ENCODE results near the gene GABPB2. TPM values are rescaled to one million over a fixed set of nuclear protein-coding genes. Genes with fewer than 3 reads are reported as not detected.

Gene GABPB2
- total RNA-seq, 1 donor from 2014 or later, result 19.2 TPM

DNA sequence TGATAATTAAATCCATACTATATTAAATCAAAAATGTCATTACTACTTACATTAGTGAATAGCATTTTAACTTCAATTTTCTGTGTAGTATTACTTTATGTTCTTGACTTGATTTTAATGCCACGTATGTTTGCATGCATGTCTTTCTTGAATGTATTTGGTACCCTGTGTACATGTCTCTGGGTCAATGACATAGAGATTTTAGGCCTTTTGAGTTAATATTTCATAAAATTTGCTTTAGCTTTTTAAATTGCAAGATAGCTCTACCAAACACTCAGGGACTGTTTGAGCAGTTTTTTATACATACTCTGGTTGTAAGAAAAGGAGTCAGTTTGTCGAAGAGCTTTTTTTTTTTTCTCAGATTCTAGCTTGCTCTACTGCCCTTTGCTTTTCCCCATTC, 8.9 kb upstream of the GABPB2 start:
- TF ChIP-seq, protein P1, sequence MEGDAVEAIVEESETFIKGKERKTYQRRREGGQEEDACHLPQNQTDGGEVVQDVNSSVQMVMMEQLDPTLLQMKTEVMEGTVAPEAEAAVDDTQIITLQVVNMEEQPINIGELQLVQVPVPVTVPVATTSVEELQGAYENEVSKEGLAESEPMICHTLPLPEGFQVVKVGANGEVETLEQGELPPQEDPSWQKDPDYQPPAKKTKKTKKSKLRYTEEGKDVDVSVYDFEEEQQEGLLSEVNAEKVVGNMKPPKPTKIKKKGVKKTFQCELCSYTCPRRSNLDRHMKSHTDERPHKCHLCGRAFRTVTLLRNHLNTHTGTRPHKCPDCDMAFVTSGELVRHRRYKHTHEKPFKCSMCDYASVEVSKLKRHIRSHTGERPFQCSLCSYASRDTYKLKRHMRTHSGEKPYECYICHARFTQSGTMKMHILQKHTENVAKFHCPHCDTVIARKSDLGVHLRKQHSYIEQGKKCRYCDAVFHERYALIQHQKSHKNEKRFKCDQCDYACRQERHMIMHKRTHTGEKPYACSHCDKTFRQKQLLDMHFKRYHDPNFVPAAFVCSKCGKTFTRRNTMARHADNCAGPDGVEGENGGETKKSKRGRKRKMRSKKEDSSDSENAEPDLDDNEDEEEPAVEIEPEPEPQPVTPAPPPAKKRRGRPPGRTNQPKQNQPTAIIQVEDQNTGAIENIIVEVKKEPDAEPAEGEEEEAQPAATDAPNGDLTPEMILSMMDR (IDR thresholded peaks at IDR 0.05), result no peak
- no peak for TF ChIP-seq POLR2A (IDR thresholded peaks at IDR 0.05)
- no peak for TF ChIP-seq POLR2AphosphoS5 (IDR thresholded peaks at IDR 0.05; ENCODE audit: insufficient read depth in 1 of 2, low read depth in 1 of 2)
- intact Hi-C loops (cut with DNase I), result no loop called here
- Histone ChIP-seq H3K36me3 (no peaks in the 10 kb centered on the region), H3K27me3 (no peaks in the 10 kb centered on the region), H3K4me1 (peaks cover 29% of the 10 kb centered on the region), H3K27ac (no peak overlapping the region), H3K9me3 (no peaks in the 10 kb centered on the region), H3K4me3 (no peak overlapping the region)
- DNase-seq (ENCODE audit: extremely low spot score in 2 of 2), result no peak

DNA sequence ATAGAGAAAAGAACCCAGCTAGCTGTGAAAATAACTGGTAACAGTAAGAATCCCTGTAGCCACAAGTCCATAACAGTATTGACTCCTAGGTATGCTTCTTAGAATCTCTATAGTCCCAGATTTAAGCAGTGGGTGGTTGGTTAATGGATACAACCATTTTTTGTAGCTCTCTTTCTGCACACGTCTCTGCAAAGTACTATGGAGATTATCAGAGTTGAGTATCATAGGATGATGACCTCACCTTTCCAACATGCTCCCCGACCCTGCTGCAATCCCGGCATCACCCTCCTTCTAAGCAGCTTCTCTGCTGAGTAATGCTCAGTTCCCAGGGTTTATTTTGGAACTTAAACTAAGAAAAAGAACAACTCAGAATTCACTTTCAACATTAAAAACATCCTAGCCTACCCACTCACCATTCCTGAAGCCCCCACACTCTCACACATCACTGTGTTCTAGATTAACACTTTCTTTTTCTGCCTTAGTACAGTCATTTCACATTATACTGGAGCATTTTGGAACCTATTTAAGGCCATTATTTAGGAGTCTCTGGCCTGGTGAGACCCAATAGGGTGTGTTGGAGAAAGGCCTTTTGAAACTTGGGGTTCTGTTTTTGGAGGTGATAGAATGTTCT, 7.7 kb upstream of the GABPB2 start:
- Histone ChIP-seq H3K4me3 (no peak overlapping the region), H3K36me3 (no peaks in the 10 kb centered on the region), H3K4me1 (peaks cover 17% of the 10 kb centered on the region), H3K27me3 (no peaks in the 10 kb centered on the region), H3K9me3 (no peaks in the 10 kb centered on the region), H3K27ac (no peak overlapping the region)
- no peak for DNase-seq (ENCODE audit: extremely low spot score in 2 of 2)
- intact Hi-C loops (cut with DNase I), result no loop called here
- TF ChIP-seq POLR2A (IDR thresholded peaks at IDR 0.05), result no peak
- TF ChIP-seq POLR2AphosphoS5 (IDR thresholded peaks at IDR 0.05; ENCODE audit: insufficient read depth in 1 of 2, low read depth in 1 of 2), result no peak
- TF ChIP-seq, protein P1 (IDR thresholded peaks at IDR 0.05), result no peak

DNA sequence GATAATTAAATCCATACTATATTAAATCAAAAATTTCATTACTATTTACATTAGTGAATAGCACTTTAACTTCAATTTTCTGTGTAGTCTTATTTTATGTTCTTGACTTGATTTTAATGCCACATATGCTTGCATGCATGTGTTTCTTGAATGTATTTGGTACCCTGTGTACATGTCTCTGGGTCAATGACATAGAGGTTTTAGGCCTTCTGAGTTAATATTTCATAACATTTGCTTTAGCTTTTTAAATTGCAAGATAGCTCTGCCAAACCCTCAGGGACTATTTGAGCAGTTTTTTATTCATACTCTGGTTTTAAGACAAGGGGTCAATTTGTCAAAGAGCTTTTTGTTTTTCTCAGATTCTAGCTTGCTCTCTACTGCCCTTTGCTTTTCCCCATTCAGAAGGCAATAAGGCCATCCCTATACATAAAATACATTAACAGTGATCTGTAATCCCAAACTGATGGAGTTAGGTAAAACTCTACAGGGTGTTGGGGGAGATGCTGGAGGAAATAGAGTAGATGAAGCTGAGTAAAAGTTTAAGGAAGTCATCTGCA, 5.4 kb upstream of the GABPB2 start:
- DNase-seq (ENCODE audit: extremely low spot score in 2 of 2), result no peak
- Histone ChIP-seq H3K4me1 (peaks cover 11% of the 10 kb centered on the region), H3K9me3 (no peaks in the 10 kb centered on the region), H3K27ac (no peak overlapping the region), H3K27me3 (no peaks in the 10 kb centered on the region), H3K36me3 (no peaks in the 10 kb centered on the region), H3K4me3 (no peak overlapping the region)
- intact Hi-C loops (cut with DNase I), result no loop called here
- no peak for TF ChIP-seq POLR2A (IDR thresholded peaks at IDR 0.05)
- TF ChIP-seq, protein P1 (IDR thresholded peaks at IDR 0.05), result no peak
- no peak for TF ChIP-seq POLR2AphosphoS5 (IDR thresholded peaks at IDR 0.05; ENCODE audit: insufficient read depth in 1 of 2, low read depth in 1 of 2)

DNA sequence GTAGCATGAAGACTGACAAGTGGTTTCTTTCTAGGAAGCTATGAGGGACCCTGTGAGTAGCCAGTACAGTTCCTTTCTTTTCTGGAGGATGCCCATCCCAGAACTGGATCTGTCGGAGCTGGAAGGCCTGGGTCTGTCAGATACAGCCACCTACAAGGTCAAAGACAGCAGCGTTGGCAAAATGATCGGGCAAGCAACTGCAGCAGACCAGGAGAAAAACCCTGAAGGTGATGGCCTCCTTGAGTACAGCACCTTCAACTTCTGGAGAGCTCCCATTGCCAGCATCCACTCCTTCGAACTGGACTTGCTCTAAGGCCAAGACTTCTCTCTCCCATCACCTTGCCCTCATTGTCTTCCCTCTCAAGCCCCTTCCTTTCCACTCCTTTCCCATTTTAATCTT, 3.4 kb upstream of the GABPB2 start:
- Histone ChIP-seq H3K27me3 (no peaks in the 10 kb centered on the region), H3K4me3 (no peak overlapping the region), H3K9me3 (no peaks in the 10 kb centered on the region), H3K36me3 (no peaks in the 10 kb centered on the region), H3K27ac (no peak overlapping the region), H3K4me1 (peaks cover 17% of the 10 kb centered on the region)
- DNase-seq (ENCODE audit: extremely low spot score in 2 of 2), result no peak
- intact Hi-C loops (cut with DNase I), result no loop called here
- no peak for TF ChIP-seq POLR2AphosphoS5 (IDR thresholded peaks at IDR 0.05; ENCODE audit: insufficient read depth in 1 of 2, low read depth in 1 of 2)
- no peak for TF ChIP-seq POLR2A (IDR thresholded peaks at IDR 0.05)
- TF ChIP-seq, protein P1 (IDR thresholded peaks at IDR 0.05), result no peak

DNA sequence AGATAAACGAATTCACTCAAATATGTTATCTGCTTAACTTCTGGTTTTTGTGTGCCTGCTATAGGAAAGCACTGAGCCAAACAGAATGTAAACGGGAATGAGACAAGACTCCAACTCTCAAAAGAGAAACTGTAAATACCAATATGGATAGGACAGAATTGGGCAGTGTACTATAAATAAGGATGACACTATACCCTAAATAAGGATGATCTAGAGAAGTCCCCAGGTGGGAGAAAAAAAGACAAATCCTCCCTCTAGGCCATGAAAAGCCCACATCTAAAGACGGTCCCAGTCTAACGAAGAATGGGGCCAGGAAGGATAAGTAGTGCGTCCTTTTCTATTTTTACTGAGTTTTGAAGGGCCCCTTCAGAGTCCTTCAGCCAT, 1.5 kb upstream of the GABPB2 start:
- DNase-seq (ENCODE audit: extremely low spot score in 2 of 2), result no peak
- Histone ChIP-seq H3K27ac (peak overlapping the region; percentile 100), H3K36me3 (no peaks in the 10 kb centered on the region), H3K4me3 (no peak overlapping the region), H3K9me3 (no peaks in the 10 kb centered on the region), H3K4me1 (peaks cover 20% of the 10 kb centered on the region), H3K27me3 (no peaks in the 10 kb centered on the region)
- no peak for TF ChIP-seq POLR2AphosphoS5 (IDR thresholded peaks at IDR 0.05; ENCODE audit: insufficient read depth in 1 of 2, low read depth in 1 of 2)
- intact Hi-C loops (cut with DNase I), result no loop called here

All from vagina (tissue), 2 donors.